Measurements from ENCODE around the gene OR51D1. TPM values are rescaled to one million over a fixed set of nuclear protein-coding genes. Genes with fewer than 3 reads are reported as not detected.

Gene OR51D1, protein sequence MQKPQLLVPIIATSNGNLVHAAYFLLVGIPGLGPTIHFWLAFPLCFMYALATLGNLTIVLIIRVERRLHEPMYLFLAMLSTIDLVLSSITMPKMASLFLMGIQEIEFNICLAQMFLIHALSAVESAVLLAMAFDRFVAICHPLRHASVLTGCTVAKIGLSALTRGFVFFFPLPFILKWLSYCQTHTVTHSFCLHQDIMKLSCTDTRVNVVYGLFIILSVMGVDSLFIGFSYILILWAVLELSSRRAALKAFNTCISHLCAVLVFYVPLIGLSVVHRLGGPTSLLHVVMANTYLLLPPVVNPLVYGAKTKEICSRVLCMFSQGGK
- not detected in 2 replicates for total RNA-seq (2014; rRNA removed; shearing (Covaris generic))

DNA sequence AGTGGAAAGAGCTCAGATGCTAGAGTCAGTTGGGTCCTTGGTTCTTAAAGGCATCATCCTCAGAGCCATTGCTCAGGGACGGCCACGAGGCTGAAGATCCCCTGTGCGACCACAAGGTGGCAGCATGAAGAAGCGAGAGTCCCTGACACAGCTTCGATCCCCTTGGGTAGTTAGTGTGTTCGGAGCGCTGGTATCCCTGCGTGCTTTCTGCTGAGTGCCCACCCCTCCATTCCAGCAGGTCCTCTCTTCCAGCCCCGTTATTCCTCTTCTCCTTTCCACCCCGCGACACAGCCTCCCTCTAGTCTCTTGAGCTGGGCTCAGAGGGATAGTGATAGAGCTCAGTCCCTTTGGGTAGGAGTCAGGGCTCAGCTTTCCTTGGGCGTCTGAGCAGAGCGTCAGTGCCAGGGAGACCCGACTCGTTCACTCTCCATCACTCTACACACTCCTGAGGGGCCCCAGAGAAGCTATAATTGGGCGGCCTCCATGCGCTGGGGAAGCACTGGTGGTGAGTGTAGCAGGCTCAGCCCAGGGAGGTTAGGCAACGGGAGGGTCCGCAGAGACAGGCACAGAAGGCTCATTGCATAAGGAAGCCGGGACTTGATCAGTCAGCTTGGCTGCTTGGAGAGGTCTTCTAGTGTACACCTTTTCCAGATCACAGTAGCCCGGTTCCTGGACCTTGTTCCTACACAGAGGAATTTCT, at the start of gene OR51D1:
TSS of gene OR51D1 (plus strand) at position 516 of the 700 bp plus-strand sequence. CDS start 2,314 bp downstream, outside the sequence.
- no peak within 1 kb of the TSS for H3K4me3 ChIP-seq
- DNase-seq (ENCODE audit: low read depth in 1 of 2, low spot score in 2 of 2), result peak; percentile 70 to 73
- H3K36me3 ChIP-seq, result no peaks in the 10 kb centered on the region
- peaks cover 14% of the 10 kb centered on the region for H3K4me1 ChIP-seq (replicated peaks)
- no peaks in the 10 kb centered on the region for H3K9me3 ChIP-seq (replicated peaks)
- H3K27me3 ChIP-seq (replicated peaks), result no peaks in the 10 kb centered on the region; the same call in none of the 2 replicates
- no peak within 1 kb of the TSS for H3K27ac ChIP-seq

DNA sequence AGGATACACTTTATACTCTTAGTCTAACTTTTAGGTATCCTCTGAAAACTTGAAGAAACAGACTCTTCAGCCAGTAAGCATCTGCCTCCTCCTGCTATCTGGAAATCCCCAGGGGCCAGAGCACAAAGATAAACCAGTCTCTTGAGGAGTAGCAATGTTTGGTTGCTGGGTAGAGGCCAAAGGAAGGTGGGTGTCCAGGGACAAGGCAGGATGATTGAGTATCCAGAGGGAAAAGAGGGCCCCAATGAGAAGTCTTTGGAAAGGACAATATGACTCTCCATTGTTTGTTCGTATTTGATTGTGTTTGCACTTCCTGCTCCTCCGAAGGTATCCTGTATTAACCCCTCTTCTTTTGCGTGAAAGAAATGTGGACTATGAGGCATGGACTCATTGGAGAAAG, 48.3 kb upstream of the OR51D1 start:
- Histone ChIP-seq H3K4me3 (no peak overlapping the region), H3K4me1 (replicated peaks) (no peaks in the 10 kb centered on the region), H3K36me3 (no peaks in the 10 kb centered on the region), H3K27ac (no peak overlapping the region), H3K27me3 (replicated peaks) (peaks cover 27% of the 10 kb centered on the region), H3K9me3 (replicated peaks) (no peaks in the 10 kb centered on the region)
- no peak for DNase-seq (ENCODE audit: low read depth in 1 of 2, low spot score in 2 of 2)

DNA sequence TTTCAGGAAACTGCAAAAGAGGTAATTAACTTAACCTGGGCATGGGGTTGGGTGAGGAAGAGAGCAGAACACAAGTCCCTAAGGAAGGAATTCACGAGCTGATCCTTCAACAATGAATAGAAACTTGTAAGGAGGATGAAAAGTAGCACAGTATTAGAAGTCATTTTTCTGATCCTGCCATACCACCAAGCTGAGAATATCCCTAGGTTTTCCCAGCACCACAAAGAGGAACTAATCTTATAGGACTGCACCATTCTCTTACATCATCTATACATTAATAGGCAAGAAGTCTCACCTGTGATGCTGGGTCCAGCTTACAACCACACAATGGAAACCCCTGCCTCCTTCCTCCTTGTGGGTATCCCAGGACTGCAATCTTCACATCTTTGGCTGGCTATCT, 43.5 kb upstream of the OR51D1 start, which contains the start of gene OR52I1:
TSS of gene OR52I1 (plus strand) at position 301 of the 400 bp plus-strand sequence. CDS start at position 301, 0 bp downstream.
- Histone ChIP-seq H3K36me3 (peaks cover 11% of the 10 kb centered on the region; the same call in 1 of the 2 replicates), H3K4me3 (no peak within 1 kb of the TSS), H3K27me3 (replicated peaks) (peaks cover 12% of the 10 kb centered on the region), H3K27ac (no peak within 1 kb of the TSS), H3K9me3 (replicated peaks) (no peaks in the 10 kb centered on the region), H3K4me1 (replicated peaks) (no peaks in the 10 kb centered on the region)
- DNase-seq (ENCODE audit: low read depth in 1 of 2, low spot score in 2 of 2), result no peak

DNA sequence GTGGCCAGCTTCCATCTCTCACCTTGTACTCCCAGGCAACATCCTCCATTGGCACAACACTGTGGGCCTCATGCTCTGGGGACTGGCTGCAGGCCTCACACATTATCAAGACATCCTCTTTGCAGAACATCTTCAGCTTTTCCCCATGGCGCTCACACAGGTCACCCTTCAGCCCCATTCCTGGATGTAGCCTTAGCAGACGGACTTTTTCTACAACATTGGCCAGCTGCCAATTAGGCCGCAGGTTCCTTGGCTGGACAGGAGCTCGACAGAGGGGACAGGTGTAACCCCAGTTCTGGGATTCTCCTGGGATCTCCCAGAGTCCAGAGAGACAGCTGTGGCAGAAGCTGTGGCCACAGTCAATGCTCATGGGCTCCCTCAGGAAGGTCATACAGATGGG, 32.2 kb upstream of the OR51D1 start:
- no peak overlapping the region for H3K27ac ChIP-seq
- H3K36me3 ChIP-seq, result peaks cover 48% of the 10 kb centered on the region
- H3K4me3 ChIP-seq, result no peak overlapping the region
- H3K4me1 ChIP-seq (replicated peaks), result peaks cover 10% of the 10 kb centered on the region
- no peak for DNase-seq (ENCODE audit: low read depth in 1 of 2, low spot score in 2 of 2)
- no peaks in the 10 kb centered on the region for H3K9me3 ChIP-seq (replicated peaks)
- no peaks in the 10 kb centered on the region for H3K27me3 ChIP-seq (replicated peaks)

DNA sequence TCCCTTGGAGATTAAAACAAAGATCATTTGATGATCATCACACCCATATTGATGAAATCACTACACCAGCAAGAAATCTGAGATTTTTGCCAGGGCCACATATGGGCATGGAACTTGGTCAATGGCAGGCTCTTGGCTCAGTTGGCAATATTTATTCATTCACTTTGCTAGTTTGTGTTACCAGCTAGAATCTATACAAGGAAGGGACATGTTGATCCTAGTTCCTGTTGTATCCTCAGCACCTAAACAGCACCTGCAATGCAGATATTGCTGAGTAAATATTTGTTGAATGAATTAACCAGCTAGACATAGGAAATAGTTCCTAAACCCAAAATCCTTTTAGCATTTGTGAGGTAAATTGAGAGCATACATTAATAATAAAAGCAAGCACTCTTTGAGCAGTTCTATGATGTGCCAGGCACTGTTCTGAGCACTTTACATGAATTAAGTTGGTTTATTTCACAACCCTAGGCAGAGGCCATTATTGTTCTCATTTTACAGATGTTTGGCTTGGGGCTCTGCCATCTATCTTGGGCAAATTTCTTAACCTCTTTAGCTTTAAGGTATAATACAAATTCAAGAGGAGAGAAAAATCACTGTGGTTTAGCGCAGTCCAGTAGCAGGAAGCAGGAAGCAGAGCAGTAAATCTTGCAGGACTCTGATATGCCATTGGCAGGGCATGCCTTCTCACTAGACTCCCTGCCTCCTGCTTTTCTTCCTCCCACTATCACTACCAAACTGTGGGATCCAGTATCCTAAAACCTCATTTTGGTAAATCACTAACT, 30.9 kb upstream of the OR51D1 start:
- Histone ChIP-seq H3K4me3 (no peak overlapping the region), H3K36me3 (peaks cover 34% of the 10 kb centered on the region), H3K27me3 (replicated peaks) (no peaks in the 10 kb centered on the region), H3K4me1 (replicated peaks) (peaks cover 10% of the 10 kb centered on the region), H3K9me3 (replicated peaks) (no peaks in the 10 kb centered on the region), H3K27ac (no peak overlapping the region)
- no peak for DNase-seq (ENCODE audit: low read depth in 1 of 2, low spot score in 2 of 2)

DNA sequence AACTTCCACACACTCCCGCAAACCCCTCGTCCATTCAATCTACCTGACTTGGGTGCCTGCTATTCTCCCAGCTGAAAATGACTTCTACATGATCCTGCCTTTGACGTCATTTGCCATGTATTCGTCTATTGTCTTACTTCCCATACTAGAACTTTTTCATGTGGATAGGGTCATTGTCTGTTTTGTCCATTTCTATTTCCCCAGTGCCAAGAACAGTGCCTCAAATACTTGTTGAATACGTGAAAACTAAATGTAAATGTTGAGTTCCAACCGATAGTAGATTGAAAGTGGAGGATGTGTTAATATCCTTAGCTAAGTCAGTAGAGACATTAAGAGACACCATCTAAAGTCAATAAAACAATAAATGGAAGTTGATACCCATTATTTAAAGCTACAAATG, 30.2 kb upstream of the OR51D1 start:
- Histone ChIP-seq H3K27ac (peak overlapping the region; percentile 66; the same call in 1 of the 2 replicates), H3K9me3 (replicated peaks) (no peaks in the 10 kb centered on the region), H3K4me3 (peak overlapping the region; percentile 54), H3K4me1 (replicated peaks) (peaks cover 10% of the 10 kb centered on the region), H3K27me3 (replicated peaks) (no peaks in the 10 kb centered on the region), H3K36me3 (peaks cover 28% of the 10 kb centered on the region)
- DNase-seq (ENCODE audit: low read depth in 1 of 2, low spot score in 2 of 2), result peak in 1 of 2 experiments; percentile 31

DNA sequence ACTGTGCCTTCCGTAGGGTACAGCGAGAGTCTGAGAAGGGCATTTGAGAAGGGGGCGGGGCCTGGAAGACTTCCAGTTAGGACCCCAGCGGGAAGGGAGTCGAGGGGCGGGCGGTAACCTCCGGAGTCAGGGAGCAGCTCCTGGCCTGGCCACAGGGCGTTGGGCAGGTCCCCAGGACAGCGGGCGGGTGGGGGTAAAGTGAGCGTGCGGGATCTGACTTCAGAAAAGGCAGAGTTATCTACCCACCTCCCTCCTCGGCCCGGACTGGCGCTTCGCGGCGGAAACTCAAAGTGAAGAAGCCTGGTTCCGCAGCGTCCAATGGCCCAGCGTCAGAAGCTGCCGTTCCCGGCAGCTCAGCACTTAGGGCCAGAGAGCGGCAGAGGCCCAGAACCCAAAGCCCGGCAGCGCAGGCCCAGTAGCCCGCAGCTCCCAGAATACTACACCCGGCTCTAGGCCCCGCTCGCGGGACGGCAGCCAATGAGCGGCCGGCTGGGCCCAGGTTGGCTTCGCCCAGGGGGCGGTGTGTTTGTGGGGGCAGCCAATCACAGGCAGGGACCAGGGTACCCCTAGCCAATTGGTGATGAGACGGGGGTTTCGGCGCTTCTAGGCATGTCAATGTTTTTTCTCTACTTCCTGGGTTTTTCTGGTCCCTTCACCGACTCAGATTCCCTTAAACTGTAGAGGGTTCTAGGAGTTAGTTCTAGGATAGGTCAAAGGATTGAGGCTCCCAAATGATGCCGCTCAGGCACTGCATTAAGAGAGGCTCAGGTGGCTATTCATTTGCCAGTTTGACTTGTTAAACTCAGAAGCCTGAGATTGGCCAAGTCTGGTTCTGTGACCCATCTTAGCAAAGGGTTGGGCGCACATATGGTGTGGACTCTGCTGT, 29.3 kb upstream of the OR51D1 start, which contains the start of gene TRIM68:
TSS of gene TRIM68 (minus strand) at position 451 of the 886 bp plus-strand sequence. CDS start 2,727 bp downstream, outside the sequence.
- Histone ChIP-seq H3K4me1 (replicated peaks) (peaks cover 10% of the 10 kb centered on the region), H3K9me3 (replicated peaks) (no peaks in the 10 kb centered on the region), H3K27me3 (replicated peaks) (no peaks in the 10 kb centered on the region), H3K27ac (peak within 1 kb of the TSS; percentile 66), H3K36me3 (peaks cover 20% of the 10 kb centered on the region; the same call in 1 of the 2 replicates), H3K4me3 (peak within 1 kb of the TSS; percentile 54)
- DNase-seq (ENCODE audit: low read depth in 1 of 2, low spot score in 2 of 2), result peak; percentile 96 to 99

DNA sequence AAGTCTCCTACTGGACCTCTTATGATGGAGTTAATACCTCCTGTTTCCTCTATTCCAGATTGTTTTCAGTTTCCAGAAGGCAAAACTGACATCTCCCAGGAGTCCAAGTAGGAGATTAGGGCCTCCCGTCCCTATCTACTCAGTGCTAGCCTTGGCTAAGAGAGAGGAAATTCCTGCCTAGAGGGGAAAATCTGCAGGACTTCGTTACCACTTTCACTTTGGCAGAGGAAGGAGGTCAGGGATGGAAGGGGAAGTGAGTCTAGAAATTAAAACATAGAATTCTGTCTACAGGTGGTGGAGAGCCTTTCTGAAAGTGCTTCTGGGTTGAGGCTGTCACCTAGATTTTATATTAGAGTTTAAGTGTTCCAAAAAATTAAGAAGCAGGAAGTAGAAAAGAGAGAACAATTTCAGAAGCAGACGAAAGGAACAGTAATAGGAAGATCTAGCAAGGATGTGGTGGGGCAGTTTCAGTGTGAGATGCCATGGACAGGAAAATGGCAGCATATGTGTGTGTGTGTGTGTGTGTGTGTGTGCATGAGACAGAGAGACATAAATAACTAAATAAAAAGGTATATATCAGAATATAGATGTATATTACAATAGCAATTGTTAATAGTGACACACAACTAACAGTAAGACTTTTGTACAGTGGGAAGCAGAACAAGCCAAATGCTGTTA, 26.9 kb upstream of the OR51D1 start:
- H3K9me3 ChIP-seq (replicated peaks), result no peaks in the 10 kb centered on the region
- peaks cover 10% of the 10 kb centered on the region for H3K4me1 ChIP-seq (replicated peaks)
- H3K4me3 ChIP-seq, result no peak overlapping the region
- H3K27me3 ChIP-seq (replicated peaks), result no peaks in the 10 kb centered on the region; the same call in 1 of the 2 replicates
- no peak for DNase-seq (ENCODE audit: low read depth in 1 of 2, low spot score in 2 of 2)
- no peak overlapping the region for H3K27ac ChIP-seq
- H3K36me3 ChIP-seq, result no peaks in the 10 kb centered on the region

DNA sequence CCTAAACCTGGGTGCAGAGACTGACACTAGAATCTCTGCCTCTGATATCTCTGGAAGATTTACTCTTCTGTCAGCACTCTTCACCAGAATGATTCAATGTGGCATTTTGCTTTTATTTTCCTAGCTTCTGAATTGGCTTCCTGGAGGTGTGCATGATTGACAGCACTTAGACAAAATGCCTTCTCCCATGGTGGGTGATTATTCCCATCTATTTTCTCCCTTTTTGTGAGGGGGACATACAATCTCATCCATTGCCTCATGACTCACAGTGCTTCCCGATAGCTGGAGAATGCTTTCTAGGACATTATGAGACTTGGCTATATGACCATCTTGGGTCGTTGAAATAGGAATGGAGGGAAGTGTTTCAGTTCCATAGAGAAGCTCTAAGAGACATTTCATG, 25.3 kb upstream of the OR51D1 start:
- Histone ChIP-seq H3K4me1 (replicated peaks) (peaks cover 8% of the 10 kb centered on the region), H3K4me3 (no peak overlapping the region), H3K27me3 (replicated peaks) (no peaks in the 10 kb centered on the region; the same call in 1 of the 2 replicates), H3K9me3 (replicated peaks) (no peaks in the 10 kb centered on the region), H3K27ac (no peak overlapping the region), H3K36me3 (no peaks in the 10 kb centered on the region)
- no peak for DNase-seq (ENCODE audit: low read depth in 1 of 2, low spot score in 2 of 2)

DNA sequence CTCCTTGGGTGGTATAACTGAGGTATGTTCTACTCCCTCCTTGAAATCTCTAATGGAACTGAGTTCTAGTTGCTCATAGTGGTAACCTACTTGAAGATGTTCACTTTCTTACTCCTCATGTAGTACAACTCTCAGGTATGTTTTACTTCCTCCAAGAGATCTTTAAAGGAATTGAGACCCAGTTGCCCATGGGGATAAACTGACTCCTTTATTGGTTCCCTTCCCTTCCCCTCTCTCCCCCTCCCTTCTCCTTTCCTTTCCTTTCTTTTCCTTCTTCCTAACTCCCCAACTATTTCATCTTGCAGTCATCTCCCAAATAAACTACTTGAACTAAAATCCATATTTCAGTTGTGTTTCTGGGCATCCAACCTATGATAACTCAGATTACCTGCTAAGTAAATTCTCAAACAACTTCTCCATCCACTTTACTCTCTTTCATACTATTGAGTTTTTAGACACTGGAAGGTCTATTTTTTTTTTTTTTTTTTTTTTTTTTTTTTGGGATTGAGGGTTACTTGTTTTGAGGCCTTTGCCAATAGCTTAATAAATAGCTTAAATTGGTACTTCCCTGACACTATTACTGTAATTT, 21.3 kb upstream of the OR51D1 start:
- Histone ChIP-seq H3K36me3 (no peaks in the 10 kb centered on the region), H3K4me1 (replicated peaks) (no peaks in the 10 kb centered on the region), H3K27ac (no peak overlapping the region), H3K27me3 (replicated peaks) (peaks cover 6% of the 10 kb centered on the region; the same call in 1 of the 2 replicates), H3K4me3 (no peak overlapping the region), H3K9me3 (replicated peaks) (0 out of 2 replicates have a peak, but pooled peaks cover 2% of the 10 kb centered on the region)
- DNase-seq (ENCODE audit: low read depth in 1 of 2, low spot score in 2 of 2), result no peak

DNA sequence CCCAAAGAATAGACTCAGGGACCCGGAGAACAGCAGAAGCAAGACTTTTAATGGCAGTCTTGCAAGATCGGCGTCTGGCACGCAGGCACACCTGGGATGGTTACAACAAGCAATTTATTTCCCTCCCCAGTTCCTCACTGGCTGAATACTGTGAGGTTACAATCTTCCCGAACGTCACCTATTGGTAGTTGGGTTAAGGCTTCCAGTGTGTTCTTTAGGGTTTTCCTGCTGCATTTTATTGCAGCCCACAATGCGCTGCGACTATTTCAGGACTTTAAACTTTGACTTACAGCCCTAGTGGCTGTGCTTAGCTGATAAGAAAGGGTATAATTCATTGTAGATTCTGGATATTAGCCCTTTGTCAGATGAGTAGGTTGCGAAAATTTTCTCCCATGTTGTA, 17.8 kb upstream of the OR51D1 start:
- no peak overlapping the region for H3K27ac ChIP-seq
- no peak overlapping the region for H3K4me3 ChIP-seq
- H3K27me3 ChIP-seq (replicated peaks), result peaks cover 17% of the 10 kb centered on the region
- DNase-seq (ENCODE audit: low read depth in 1 of 2, low spot score in 2 of 2), result no peak
- H3K9me3 ChIP-seq (replicated peaks), result 0 out of 2 replicates have a peak, but pooled peaks cover 2% of the 10 kb centered on the region
- H3K36me3 ChIP-seq, result no peaks in the 10 kb centered on the region
- no peaks in the 10 kb centered on the region for H3K4me1 ChIP-seq (replicated peaks)

Data from SJSA1 (cell line).